ENCODE measurements around the gene KCND3.

DNA sequence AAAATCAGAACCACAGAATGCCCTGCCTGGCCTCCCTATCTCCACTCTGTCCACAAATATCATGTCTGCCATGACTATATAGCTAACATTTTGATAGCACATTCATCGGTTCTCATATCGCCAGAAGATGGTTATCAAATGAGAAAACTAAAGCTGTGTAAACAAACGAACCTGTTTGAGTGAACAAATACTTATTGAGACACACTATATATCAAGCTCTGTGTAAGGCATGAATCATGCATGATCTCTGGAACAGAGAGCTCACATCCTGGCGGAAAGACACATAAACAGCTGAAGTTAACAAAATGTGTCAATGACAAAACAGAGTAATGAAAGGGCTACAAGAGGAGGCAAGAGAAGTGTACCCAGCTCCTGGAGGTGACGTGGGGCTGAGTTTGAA, 13.1 kb downstream of the KCND3 start:
- no peak for TF ChIP-seq GATA3 (IDR thresholded peaks at IDR 0.05; ENCODE audit: low read depth, low read length)
- TF ChIP-seq GATA2 (IDR thresholded peaks at IDR 0.05; ENCODE audit: low read depth, low read length) = no peak
